ENCODE measurements around the gene FGF19. TPM values are rescaled to one million over a fixed set of nuclear protein-coding genes. Genes with fewer than 3 reads are reported as not detected.
A peak's percentile ranks its signal among the peaks of the same experiment; 100 is the strongest.

The FGF19 gene
- total RNA-seq, 1 experiment from 2014 or later = 7.4 TPM

DNA sequence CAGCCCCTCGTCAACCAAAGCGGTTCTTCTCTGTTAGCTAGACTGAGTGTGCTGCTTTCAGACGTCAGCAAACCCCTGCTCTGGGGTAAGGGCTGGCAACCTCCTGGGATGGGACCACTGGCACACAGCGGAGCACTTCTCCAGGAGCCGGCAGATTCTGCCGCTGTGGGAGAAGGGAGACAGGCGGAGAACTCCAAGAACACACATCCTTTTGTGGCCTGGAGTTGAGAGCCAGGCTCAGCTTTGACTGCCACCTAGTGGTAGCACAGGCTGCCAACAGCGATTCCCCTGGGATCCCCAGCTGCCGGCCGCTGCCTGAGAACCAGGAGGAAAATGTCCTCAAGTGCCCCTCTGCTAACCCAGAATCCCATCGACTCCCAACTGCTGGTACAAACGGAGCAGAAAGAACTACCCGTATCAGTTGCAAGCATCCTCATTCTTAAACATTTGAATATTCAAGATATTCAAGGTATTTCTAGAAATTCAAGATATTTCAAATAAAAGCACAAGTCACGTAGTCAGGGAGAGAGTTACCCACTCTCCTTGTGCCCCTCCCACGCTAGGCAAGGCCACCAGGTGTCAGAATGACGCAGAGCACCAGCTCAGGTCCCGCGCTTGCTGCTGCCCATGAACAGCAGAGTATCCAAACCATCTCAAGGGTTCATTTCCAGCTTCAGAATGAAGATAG lies 33.5 kb downstream of the FGF19 start:
- H4K5ac ChIP-seq (ENCODE audit: insufficient read length, low read depth, low read length) = no peak overlapping the region
- H2BK120ac ChIP-seq (ENCODE audit: low read depth, low read length, poor library complexity, severe bottlenecking) = no peak overlapping the region
- DNase-seq = peak; percentile 92
- Mint-ChIP-seq H3K36me3 (ENCODE audit: insufficient read depth in 1 of 3, low read depth in 3 of 3) (peaks cover 8 to 50% (median 39%) of the 10 kb centered on the region in 3 experiments; a peak in 6 of 7 replicates), H3K4me1 (peaks cover 10 to 19% of the 10 kb centered on the region in 2 experiments), H3K4me3 (no peak overlapping the region), H3K9me3 (no peaks in the 10 kb centered on the region), H3K27me3 (ENCODE audit: low read depth) (no peaks in the 10 kb centered on the region), H3K27ac (peak overlapping the region; percentile 73 to 86 (median 85); a peak in 3 of 7 replicates)
- H2AFZ ChIP-seq (ENCODE audit: low read length) = no peak overlapping the region
- H3K27me3 ChIP-seq (ENCODE audit: insufficient read depth, low read length) = no peaks in the 10 kb centered on the region
- no peak overlapping the region for H3K18ac ChIP-seq (ENCODE audit: insufficient read length, low read depth, low read length)
- no peak overlapping the region for H2BK20ac ChIP-seq (ENCODE audit: low read depth, low read length, poor library complexity, severe bottlenecking)
- H4K91ac ChIP-seq (ENCODE audit: insufficient read length, low read depth, low read length) = no peak overlapping the region
- H2BK12ac ChIP-seq (ENCODE audit: insufficient read length, low read depth, low read length) = no peak overlapping the region
- H3K9ac ChIP-seq (ENCODE audit: extremely low read depth, insufficient read length, low read length) = no peak overlapping the region
- H3K9me3 ChIP-seq (ENCODE audit: control insufficient read depth, low read depth, low read length) = no peaks in the 10 kb centered on the region
- H3K56ac ChIP-seq (ENCODE audit: insufficient read length, low read depth, low read length) = no peak overlapping the region
- no peak overlapping the region for H4K8ac ChIP-seq (replicated peaks; ENCODE audit: insufficient read length, low read depth, low read length)
- H3T11ph ChIP-seq (ENCODE audit: low read length) = no peak overlapping the region
- H3K27ac ChIP-seq (ENCODE audit: insufficient read length, low read depth, low read length) = no peak overlapping the region
- H3K79me1 ChIP-seq (ENCODE audit: insufficient read depth, low read depth, low read length, poor library complexity, severe bottlenecking) = peaks cover 14% of the 10 kb centered on the region
- no peak overlapping the region for H3K4ac ChIP-seq (ENCODE audit: low read depth, low read length)
- H4K20me1 ChIP-seq (ENCODE audit: control insufficient read depth, insufficient read depth, insufficient read length) = no peaks in the 10 kb centered on the region
- H2AK5ac ChIP-seq (ENCODE audit: insufficient read length, low read length) = no peak overlapping the region
- H3K4me1 ChIP-seq (ENCODE audit: insufficient read depth, low read length) = no peaks in the 10 kb centered on the region; the same call in 1 of the 2 replicates
- no peak overlapping the region for H3K14ac ChIP-seq (ENCODE audit: insufficient read depth, low read length)
- H2BK5ac ChIP-seq (ENCODE audit: insufficient read length, low read length) = no peak overlapping the region
- H3K79me2 ChIP-seq (ENCODE audit: insufficient read depth, low read length) = peaks cover 10% of the 10 kb centered on the region; the same call in 1 of the 2 replicates
- H3K23me2 ChIP-seq (ENCODE audit: insufficient read length, low read depth, low read length, poor library complexity, severe bottlenecking) = peaks cover 8% of the 10 kb centered on the region
- TF ChIP-seq, protein P1, sequence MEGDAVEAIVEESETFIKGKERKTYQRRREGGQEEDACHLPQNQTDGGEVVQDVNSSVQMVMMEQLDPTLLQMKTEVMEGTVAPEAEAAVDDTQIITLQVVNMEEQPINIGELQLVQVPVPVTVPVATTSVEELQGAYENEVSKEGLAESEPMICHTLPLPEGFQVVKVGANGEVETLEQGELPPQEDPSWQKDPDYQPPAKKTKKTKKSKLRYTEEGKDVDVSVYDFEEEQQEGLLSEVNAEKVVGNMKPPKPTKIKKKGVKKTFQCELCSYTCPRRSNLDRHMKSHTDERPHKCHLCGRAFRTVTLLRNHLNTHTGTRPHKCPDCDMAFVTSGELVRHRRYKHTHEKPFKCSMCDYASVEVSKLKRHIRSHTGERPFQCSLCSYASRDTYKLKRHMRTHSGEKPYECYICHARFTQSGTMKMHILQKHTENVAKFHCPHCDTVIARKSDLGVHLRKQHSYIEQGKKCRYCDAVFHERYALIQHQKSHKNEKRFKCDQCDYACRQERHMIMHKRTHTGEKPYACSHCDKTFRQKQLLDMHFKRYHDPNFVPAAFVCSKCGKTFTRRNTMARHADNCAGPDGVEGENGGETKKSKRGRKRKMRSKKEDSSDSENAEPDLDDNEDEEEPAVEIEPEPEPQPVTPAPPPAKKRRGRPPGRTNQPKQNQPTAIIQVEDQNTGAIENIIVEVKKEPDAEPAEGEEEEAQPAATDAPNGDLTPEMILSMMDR (conservative IDR thresholded peaks at IDR 0.05) = peak; percentile 96
- no peak overlapping the region for H3K23ac ChIP-seq (ENCODE audit: insufficient read length, low read depth, low read length)
- H3K4me2 ChIP-seq (ENCODE audit: insufficient read depth, insufficient read length, low read length) = no peak overlapping the region
- no CpG with 5 or more reads among the region's 18 CpGs for WGBS (ENCODE audit: extremely low coverage, insufficient read length, low lambda C conversion rate)
- no peak overlapping the region for H2BK15ac ChIP-seq (ENCODE audit: low read depth, low read length)
